Tibial nerve (tissue), 4 donors: ENCODE measurements around the gene GRB10.

ENCODE experiments used
- CTCF ChIP-seq, 5 experiments: fragments of 200-600 bp in 3 of 5; fragments of 450-650 bp in 2 of 5; sonication (generic) in 3 of 5; IDR thresholded peaks; one replicate each; pipeline ENCODE4 v1.5.1; 2016 to 2019; ENCODE audit warnings: antibody characterized with exemption in 5 of 5, mild to moderate bottlenecking in 3 of 5, moderate library complexity in 2 of 5
- EP300 ChIP-seq, 2 donors: sonication (generic); formaldehyde crosslinking; IDR thresholded peaks; one replicate each; pipeline ENCODE4 v1.6.1; 2017; ENCODE audit warnings: antibody characterized with exemption in 2 of 2, mild to moderate bottlenecking in 1 of 2
- POLR2A ChIP-seq, 2 donors: fragments of 450-650 bp; IDR thresholded peaks; one replicate each; pipeline ENCODE4 v1.6.1; 2017; ENCODE audit warnings: antibody characterized with exemption in 2 of 2, mild to moderate bottlenecking in 2 of 2, moderate library complexity in 2 of 2

DNA sequence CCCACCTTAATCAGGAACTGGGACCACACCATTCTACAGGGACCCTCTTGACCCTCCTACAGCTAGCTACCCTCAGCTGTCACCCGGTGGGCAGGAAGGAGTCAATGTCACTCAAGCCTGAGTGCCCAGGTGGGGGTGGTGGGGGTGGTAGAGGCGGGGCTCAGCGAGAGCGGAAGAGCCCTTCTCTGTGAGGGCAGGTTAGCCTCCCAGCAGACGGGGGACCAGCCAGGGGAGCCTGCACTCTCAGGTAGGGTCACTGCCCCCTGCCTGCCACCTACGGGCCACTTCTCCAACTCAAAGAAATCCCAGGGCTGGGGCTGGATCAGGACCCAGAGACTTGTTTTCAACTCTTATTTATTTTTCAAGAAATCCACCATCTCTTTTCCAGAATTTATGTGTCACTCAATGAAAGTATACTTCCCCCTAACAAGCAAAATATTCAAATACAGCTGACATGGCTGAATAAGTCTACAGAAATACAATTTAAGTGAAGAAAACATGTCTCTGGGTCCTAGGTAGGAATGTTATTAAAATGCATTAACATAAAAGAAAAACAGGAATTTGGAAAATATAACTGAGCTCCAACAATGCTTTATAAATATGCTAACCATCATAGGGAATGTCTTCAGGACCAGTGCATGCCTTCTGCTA, 154.1 kb downstream of the GRB10 start:
- TF ChIP-seq CTCF (IDR thresholded peaks at IDR 0.05) (no peak), POLR2A (IDR thresholded peaks at IDR 0.05) (no peak), EP300 (IDR thresholded peaks at IDR 0.05) (no peak)
